ENCODE data around the gene SRF. TPM values are rescaled to one million over a fixed set of nuclear protein-coding genes. Genes with fewer than 3 reads are reported as not detected.

Gene SRF
- total and polyA plus RNA-seq, 8 donors, result 20.2 to 36.3 (median 31.0) TPM

- Histone ChIP-seq H3K4me3 (no peak overlapping the region), H3K27me3 (no peaks in the 10 kb centered on the region), H3K36me3 (peaks cover 0 to 78% of the 10 kb centered on the region in 2 donors), H3K9me3 (no peaks in the 10 kb centered on the region), H3K27ac (no peak overlapping the region), H3K4me1 (no peaks in the 10 kb centered on the region)
- intact Hi-C loops (cut with DNase I), result no loop called here
- no peak for ATAC-seq
- no peak for DNase-seq
- TF ChIP-seq CTCF (IDR thresholded peaks at IDR 0.05), result no peak
Measured at GRCh38 chr6:43192911-43193310, 21.8 kb downstream of the SRF start.

GRCh38 chr6:43193929-43194328 lies 22.9 kb downstream of the SRF start:
- intact Hi-C loops (cut with DNase I), result no loop called here
- ATAC-seq (no peak), DNase-seq (no peak)
- H3K27ac ChIP-seq, result no peak overlapping the region
- no peak overlapping the region for H3K4me3 ChIP-seq
- H3K27me3 ChIP-seq, result no peaks in the 10 kb centered on the region
- H3K9me3 ChIP-seq, result no peaks in the 10 kb centered on the region
- no peaks in the 10 kb centered on the region for H3K4me1 ChIP-seq
- peaks cover 0 to 78% of the 10 kb centered on the region in 2 donors for H3K36me3 ChIP-seq
- no peak for TF ChIP-seq CTCF (IDR thresholded peaks at IDR 0.05)

GRCh38 chr6:43196337-43196736 lies 25.3 kb downstream of the SRF start:
- ATAC-seq (no peak), DNase-seq (no peak)
- Histone ChIP-seq H3K36me3 (peaks cover 0 to 95% of the 10 kb centered on the region in 2 donors), H3K4me1 (no peaks in the 10 kb centered on the region), H3K27me3 (no peaks in the 10 kb centered on the region), H3K27ac (no peak overlapping the region), H3K4me3 (no peak overlapping the region), H3K9me3 (no peaks in the 10 kb centered on the region)
- intact Hi-C loops (cut with DNase I), result no loop called here
- TF ChIP-seq CTCF (IDR thresholded peaks at IDR 0.05), result no peak

- DNase-seq (no peak), ATAC-seq (no peak)
- Histone ChIP-seq H3K4me1 (no peaks in the 10 kb centered on the region), H3K9me3 (no peaks in the 10 kb centered on the region), H3K36me3 (peaks cover 0 to 90% of the 10 kb centered on the region in 2 donors), H3K27me3 (no peaks in the 10 kb centered on the region), H3K27ac (no peak overlapping the region), H3K4me3 (no peak overlapping the region)
- no peak for TF ChIP-seq CTCF (IDR thresholded peaks at IDR 0.05)
- intact Hi-C loops (cut with DNase I), result no loop called here
Measured at GRCh38 chr6:43199912-43200311, 28.8 kb downstream of the SRF start.

GRCh38 chr6:43200541-43200940 lies 29.5 kb downstream of the SRF start:
- H3K27ac ChIP-seq, result no peak overlapping the region
- H3K4me1 ChIP-seq, result no peaks in the 10 kb centered on the region
- H3K4me3 ChIP-seq, result no peak overlapping the region
- no peaks in the 10 kb centered on the region for H3K27me3 ChIP-seq
- intact Hi-C loops (cut with DNase I), result no loop called here
- TF ChIP-seq CTCF (IDR thresholded peaks at IDR 0.05), result no peak
- ATAC-seq (no peak), DNase-seq (peak in 1 of 4 donors; percentile 10)
- H3K9me3 ChIP-seq, result no peaks in the 10 kb centered on the region
- H3K36me3 ChIP-seq, result peaks cover 0 to 89% of the 10 kb centered on the region in 2 donors

Measured in left lung (tissue), 10 donors.